Esophagus (tissue), 2 donors: ENCODE data around the gene OR5AL1. TPM values are rescaled to one million over a fixed set of nuclear protein-coding genes. Genes with fewer than 3 reads are reported as not detected.

Experiments used
- polyA plus RNA-seq, 2 donors: library from polyadenylated mRNA; stranded (reverse); fragments of 200-250 nt; gene quantifications; one replicate each; pipeline ENCODE4 v1.2.3, GENCODE V29; 2013
- donor health status: healthy with polysubstance abuse.
- donor health status: Bipolar disorder and iron deficiency.

OR5AL1 gene
- polyA plus RNA-seq, 2 donors, result not detected

Other genes with a start within 250 kb of the OR5AL1 start
- gene OR5J2, start 236.1 kb upstream of the OR5AL1 start, polyA plus RNA-seq, result not detected
- gene OR5T2, start 178.4 kb upstream of the OR5AL1 start, polyA plus RNA-seq, result not detected
- not detected for gene OR5T3, start 160.4 kb upstream of the OR5AL1 start, polyA plus RNA-seq
- not detected for gene OR5T1, start 138.5 kb upstream of the OR5AL1 start, polyA plus RNA-seq
- not detected for gene OR8H1, start 120.4 kb upstream of the OR5AL1 start, polyA plus RNA-seq
- gene OR8K3, start 97.6 kb upstream of the OR5AL1 start, polyA plus RNA-seq, result not detected
- gene OR8K1, start 66.7 kb upstream of the OR5AL1 start, polyA plus RNA-seq, result not detected
- gene OR8J1, start 58.4 kb upstream of the OR5AL1 start, polyA plus RNA-seq, result not detected
- gene OR8U1, start 37.1 kb upstream of the OR5AL1 start, polyA plus RNA-seq, result not detected
- gene OR5M3, start 60.7 kb downstream of the OR5AL1 start, polyA plus RNA-seq, result not detected
- gene OR5M8, start 78.7 kb downstream of the OR5AL1 start, polyA plus RNA-seq, result not detected
- gene OR5M11, start 130.6 kb downstream of the OR5AL1 start, polyA plus RNA-seq, result not detected
- not detected for gene OR5M10, start 165.0 kb downstream of the OR5AL1 start, polyA plus RNA-seq
- not detected for gene OR5M1, start 202.2 kb downstream of the OR5AL1 start, polyA plus RNA-seq
- gene OR5AP2, start 229.7 kb downstream of the OR5AL1 start, polyA plus RNA-seq, result not detected